Parathyroid adenoma (tissue), 2 donors: ENCODE measurements around the gene CECR2.

Source experiments
- H2AFZ ChIP-seq: fragments of 300-600 bp; sonication (generic); one replicate; pipeline ENCODE4 v1.7.0; 2017; ENCODE audit warnings: antibody characterized with exemption, mild to moderate bottlenecking
- H3K27ac ChIP-seq: fragments of 300-600 bp; sonication (generic); one replicate; pipeline ENCODE4 v1.7.0; 2017
- H3K27me3 ChIP-seq: fragments of 300-600 bp; sonication (generic); one replicate; pipeline ENCODE4 v1.7.0; 2017; ENCODE audit warnings: low read length; ENCODE audit not compliant: control insufficient read depth, insufficient read depth
- H3K36me3 ChIP-seq: fragments of 300-600 bp; sonication (generic); one replicate; pipeline ENCODE4 v1.7.0; 2017; ENCODE audit warnings: low read length; ENCODE audit not compliant: control insufficient read depth, insufficient read depth
- H3K4me1 ChIP-seq: fragments of 300-600 bp; sonication (generic); one replicate; pipeline ENCODE4 v1.7.0; 2017; ENCODE audit warnings: control low read depth
- H3K4me2 ChIP-seq: fragments of 300-600 bp; sonication (generic); one replicate; pipeline ENCODE4 v1.7.0; 2017; ENCODE audit warnings: low read length
- H3K4me3 ChIP-seq: fragments of 300-600 bp; sonication (generic); one replicate; pipeline ENCODE4 v1.7.0; 2017; ENCODE audit warnings: low read depth, low read length
- H3K79me2 ChIP-seq: fragments of 300-600 bp; sonication (generic); one replicate; pipeline ENCODE4 v1.7.0; 2017; ENCODE audit warnings: control low read depth
- H3K9ac ChIP-seq: fragments of 300-600 bp; sonication (generic); one replicate; pipeline ENCODE4 v1.7.0; 2017; ENCODE audit warnings: mild to moderate bottlenecking
- H3K9me3 ChIP-seq: fragments of 300-600 bp; sonication (generic); one replicate; pipeline ENCODE4 v1.7.0; 2017; ENCODE audit warnings: low read length; ENCODE audit not compliant: control insufficient read depth
- CTCF ChIP-seq: fragments of 300-600 bp; sonication (generic); IDR thresholded peaks from one replicate; pipeline ENCODE4 v1.7.0; 2017; ENCODE audit warnings: antibody characterized with exemption, mild to moderate bottlenecking
- donor health status: primary hyperparathyroidism.

Gene CECR2

GRCh38 chr22:17402293-17402692 is 33.0 kb downstream of the CECR2 start:
- no peaks in the 10 kb centered on the region for H3K4me1 ChIP-seq
- H2AFZ ChIP-seq = no peak overlapping the region
- no peaks in the 10 kb centered on the region for H3K27me3 ChIP-seq
- H3K9me3 ChIP-seq = no peaks in the 10 kb centered on the region
- H3K4me3 ChIP-seq = no peak overlapping the region
- no peak for TF ChIP-seq CTCF
- H3K36me3 ChIP-seq = no peaks in the 10 kb centered on the region
- no peak overlapping the region for H3K9ac ChIP-seq
- no peaks in the 10 kb centered on the region for H3K79me2 ChIP-seq
- H3K27ac ChIP-seq = no peak overlapping the region
- no peak overlapping the region for H3K4me2 ChIP-seq

- H3K4me1 ChIP-seq = no peaks in the 10 kb centered on the region
Observed at GRCh38 chr22:17403906-17404305, 34.6 kb downstream of the CECR2 start.

GRCh38 chr22:17407643-17408042 is 38.4 kb downstream of the CECR2 start:
- no peak for TF ChIP-seq CTCF
- Histone ChIP-seq H3K9ac (no peak overlapping the region), H3K79me2 (no peaks in the 10 kb centered on the region), H3K36me3 (no peaks in the 10 kb centered on the region), H3K4me3 (no peak overlapping the region), H3K4me2 (no peak overlapping the region), H3K27ac (no peak overlapping the region), H3K4me1 (no peaks in the 10 kb centered on the region), H3K9me3 (no peaks in the 10 kb centered on the region), H3K27me3 (no peaks in the 10 kb centered on the region), H2AFZ (no peak overlapping the region)

More at GRCh38 chr22:17403906-17404305, 34.6 kb downstream of the CECR2 start:
- Histone ChIP-seq H3K27ac (no peak overlapping the region), H3K79me2 (no peaks in the 10 kb centered on the region), H3K4me2 (no peak overlapping the region), H2AFZ (no peak overlapping the region), H3K4me3 (no peak overlapping the region), H3K9ac (no peak overlapping the region), H3K9me3 (no peaks in the 10 kb centered on the region), H3K36me3 (no peaks in the 10 kb centered on the region), H3K27me3 (no peaks in the 10 kb centered on the region)
- no peak for TF ChIP-seq CTCF

GRCh38 chr22:17410576-17410975 is 41.3 kb downstream of the CECR2 start:
- Histone ChIP-seq H3K4me3 (no peak overlapping the region), H3K9me3 (no peaks in the 10 kb centered on the region), H3K27ac (no peak overlapping the region), H3K79me2 (no peaks in the 10 kb centered on the region), H3K27me3 (no peaks in the 10 kb centered on the region), H2AFZ (no peak overlapping the region), H3K4me2 (no peak overlapping the region), H3K4me1 (no peaks in the 10 kb centered on the region), H3K9ac (no peak overlapping the region), H3K36me3 (no peaks in the 10 kb centered on the region)
- no peak for TF ChIP-seq CTCF

GRCh38 chr22:17411213-17411612 is 42.0 kb downstream of the CECR2 start:
- TF ChIP-seq CTCF = no peak
- Histone ChIP-seq H3K4me3 (no peak overlapping the region), H3K9ac (no peak overlapping the region), H3K36me3 (no peaks in the 10 kb centered on the region), H3K4me1 (no peaks in the 10 kb centered on the region), H3K27ac (no peak overlapping the region), H3K79me2 (no peaks in the 10 kb centered on the region), H3K9me3 (no peaks in the 10 kb centered on the region), H3K4me2 (no peak overlapping the region), H3K27me3 (no peaks in the 10 kb centered on the region), H2AFZ (no peak overlapping the region)
